HG03025 (cell line): ENCODE measurements around the gene VCAN.

Experiments used
- ATAC-seq: cut with Tn5 transposase; IDR thresholded peaks from one replicate; pipeline ENCODE4 v1.9.1; 2021; ENCODE audit warnings: mild to moderate bottlenecking, moderate library complexity; ENCODE audit not compliant: unreplicated experiment, low FRiP score

The VCAN gene

DNA sequence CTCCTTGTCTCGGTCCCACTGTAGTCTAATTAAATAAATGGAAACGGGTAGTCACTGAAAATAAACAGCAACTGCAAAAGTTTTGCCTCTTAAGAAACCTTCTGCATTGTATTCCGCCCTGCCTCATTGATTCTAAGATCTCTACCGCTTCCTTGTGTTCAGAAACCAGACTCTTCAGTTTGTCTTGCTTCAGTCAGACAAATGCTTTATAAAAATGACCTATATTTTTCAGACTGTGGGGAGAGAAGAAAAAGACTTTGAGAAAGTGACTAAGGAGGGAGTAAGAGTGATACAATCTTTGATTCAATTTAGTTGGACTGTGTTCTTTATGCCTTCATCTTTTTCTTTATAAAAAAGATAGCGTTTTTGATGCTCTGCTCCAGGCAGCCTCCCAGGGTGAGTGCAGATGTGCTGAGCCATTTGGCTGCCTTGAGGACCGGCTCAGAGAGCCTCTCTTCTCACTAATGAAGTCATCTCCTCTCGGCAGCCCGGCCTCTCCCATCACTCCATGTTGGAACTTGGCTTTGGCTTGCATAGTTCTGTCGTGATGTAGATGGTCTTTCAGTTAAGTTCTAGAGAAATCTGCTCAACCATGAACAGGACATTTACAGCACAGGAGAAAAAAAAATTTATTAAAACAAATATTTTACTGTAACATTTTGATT, 4.0 kb upstream of the VCAN start:
- ATAC-seq, result no peak

DNA sequence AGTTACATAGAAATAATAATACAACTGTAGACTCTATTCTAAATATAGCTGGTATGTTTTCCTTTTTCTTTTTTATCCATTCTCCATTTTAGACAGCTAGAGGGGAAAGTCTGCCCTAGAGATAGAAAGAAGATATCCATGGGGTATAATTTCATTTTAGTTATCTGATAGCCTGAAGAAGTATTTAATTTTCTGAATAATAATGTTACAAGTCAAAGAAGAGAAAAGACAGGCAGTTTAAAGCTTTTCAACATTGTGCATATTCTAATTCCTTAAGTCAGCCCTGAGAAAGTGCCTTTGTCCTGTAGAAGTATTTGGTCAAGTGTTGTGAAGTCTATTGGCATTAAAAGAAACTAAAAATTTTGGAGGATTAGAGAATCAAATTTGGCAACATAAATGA, 2.5 kb upstream of the VCAN start:
- ATAC-seq, result no peak

- ATAC-seq, result no peak
Observed at GRCh38 chr5:83470526-83471404, 779 bp upstream of the VCAN start.

- no peak for ATAC-seq
Observed at GRCh38 chr5:83472213-83472507, 616 bp downstream of the VCAN start.

DNA sequence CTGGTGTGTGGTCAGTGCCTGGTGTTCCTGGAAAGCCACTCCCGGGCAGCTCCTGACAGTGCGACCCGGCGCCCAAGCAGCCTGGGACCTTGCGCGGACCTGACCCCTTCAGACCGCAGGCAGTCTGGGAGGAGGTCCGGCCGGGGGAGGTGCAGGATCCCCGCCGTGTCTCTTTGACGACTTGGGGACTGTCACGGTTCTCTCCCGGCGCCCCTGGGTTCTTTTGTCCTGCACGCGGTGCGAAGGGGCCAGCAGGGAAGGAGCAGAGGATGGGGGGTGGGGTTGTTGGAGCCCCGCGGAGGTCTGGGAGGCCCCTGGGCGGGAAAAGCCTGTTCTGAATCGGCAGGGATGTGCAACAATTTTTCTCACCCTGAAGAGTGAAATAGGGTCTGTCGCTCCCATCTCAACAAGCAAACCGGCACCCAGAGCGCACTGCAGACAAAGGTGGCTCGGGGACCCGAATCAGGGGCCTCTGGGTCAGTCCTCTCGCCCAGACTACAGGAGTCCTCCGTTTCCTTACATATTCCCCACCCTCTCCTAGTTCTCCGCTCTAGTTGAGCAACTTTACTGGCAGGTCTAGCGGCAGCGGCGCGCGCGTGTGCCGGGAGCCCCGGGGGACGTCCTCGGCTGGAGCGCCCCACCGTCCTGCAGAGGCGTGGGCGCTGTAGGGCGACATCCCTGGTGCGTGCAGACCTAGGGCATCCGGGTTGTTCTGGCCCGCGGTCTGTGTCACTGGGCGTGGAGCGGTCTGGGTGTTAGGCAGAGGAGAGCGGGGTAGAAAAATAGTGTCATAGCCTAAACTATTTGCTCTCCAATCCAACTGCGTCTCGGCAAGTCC, 1.2 kb downstream of the VCAN start:
- peak; percentile 39 for ATAC-seq

DNA sequence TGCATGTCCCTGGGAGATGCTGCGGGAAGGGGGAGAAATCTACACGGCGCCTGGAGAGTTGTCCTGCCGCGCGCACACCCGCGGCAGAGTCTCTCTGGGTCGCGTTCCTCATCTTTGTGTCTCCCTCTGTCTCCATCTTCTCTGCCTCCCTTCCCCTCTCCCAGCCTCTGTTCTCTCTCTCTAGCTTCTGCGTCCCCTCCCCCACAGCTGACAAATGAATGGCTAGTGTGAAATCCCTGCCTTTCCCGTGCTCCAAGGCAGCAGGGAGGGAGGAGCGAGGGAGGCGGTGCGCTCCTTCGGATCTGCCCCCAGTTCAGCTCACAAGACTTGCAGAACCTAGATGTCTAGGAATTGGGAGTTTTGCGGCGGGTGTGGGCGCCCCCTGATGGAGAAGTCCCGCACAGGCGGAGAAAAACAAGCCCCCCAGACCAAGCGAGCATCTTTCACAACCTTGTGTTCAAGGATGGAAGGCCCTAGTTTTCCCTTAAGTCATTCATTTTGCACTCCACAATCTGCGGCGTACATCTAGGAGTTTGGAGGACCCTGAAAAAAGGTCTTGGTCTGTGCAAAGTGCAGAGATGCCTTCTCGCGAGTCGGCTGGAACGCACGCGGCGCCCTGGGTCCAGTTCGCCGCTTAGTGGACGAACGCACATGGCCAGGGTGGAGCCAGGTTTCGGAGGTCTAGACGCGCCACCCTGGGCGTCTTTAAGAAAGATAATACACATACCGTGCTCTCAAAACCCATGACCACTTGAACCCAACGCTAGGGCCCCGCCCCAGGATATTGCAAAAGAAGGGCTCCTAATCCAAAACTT, 2.0 kb downstream of the VCAN start:
- ATAC-seq, result peak; percentile 57

GRCh38 chr5:83474161-83474796, 2.7 kb downstream of the VCAN start:
- peak; percentile 46 for ATAC-seq

DNA sequence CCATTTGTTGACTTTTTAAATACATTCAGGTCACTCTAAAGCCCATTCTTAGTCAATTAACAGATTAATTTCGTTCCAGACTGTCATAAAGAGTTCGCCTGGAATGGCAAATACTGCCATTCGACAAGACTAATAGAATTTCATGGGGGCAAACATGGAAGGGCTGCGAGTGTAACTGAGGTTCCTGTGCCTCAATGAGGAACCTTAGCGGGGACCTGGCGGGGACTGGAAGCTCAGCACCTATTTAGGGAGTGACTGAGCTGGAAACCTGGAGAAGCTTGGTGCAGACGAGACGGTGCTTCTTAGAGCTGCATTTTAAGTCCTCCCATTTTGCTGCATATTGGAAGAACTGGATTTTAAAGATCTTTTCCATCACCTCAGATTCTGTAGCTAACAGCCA, 3.4 kb downstream of the VCAN start:
- no peak for ATAC-seq

- no peak for ATAC-seq
Observed at GRCh38 chr5:83475391-83475863, 3.9 kb downstream of the VCAN start.

DNA sequence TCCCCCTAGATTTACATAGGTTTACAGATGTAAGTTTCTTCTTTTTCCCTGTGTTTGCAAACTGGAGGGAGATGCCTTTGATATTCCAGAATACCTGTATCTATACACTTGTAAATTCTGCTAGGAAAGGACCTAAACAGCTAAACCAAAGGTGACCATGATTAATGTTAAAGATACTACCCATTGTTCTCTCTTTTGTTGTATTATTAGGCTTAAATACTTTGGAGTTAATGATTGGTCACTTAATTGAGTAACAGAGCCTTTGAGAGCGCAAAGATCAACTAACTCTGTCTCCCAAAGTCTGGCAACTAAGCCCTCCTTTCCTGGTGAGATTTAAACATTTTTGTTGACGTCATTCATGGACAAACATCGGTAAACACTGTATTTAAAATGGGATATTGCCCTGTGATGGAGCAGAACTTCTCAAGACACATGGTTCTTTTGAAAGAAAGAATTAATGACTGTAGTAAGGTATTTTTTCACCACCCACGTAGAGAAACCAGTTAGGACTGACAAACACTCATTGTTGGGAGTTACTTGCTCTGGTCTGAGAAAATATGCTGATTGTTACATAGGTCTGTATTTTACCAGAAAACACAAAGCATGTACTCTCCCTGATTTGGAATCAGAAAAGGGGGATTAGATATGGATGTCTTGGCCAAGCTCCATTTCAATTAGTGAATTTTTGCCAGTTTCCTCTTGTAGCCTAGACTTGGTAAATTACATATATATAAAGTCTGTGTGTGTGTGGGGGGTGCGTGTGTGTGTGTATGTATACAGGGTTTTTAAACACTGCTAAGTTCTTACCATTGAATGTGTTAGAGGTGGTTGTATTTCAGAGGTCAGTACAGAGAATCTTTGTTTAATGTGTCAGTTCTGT, 4.6 kb downstream of the VCAN start:
- ATAC-seq, result no peak

DNA sequence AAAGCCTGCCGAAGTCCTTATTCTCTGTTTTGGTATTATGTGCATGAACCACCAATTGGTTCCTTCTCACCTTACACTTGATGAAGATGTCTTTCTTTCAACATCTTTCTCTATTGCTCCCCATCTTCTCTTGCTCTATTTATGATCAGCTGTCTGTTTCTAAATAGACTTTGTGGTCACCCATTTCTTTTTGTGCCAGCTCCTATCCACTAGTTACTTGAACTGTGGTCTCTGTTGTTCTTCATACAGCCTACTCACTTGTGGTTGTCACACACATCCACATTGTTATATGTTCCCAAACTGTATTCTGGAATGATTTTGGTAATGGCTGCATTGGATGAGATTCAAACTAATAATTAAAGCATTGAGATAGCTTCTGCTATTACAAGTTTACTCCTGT, 11.4 kb downstream of the VCAN start:
- no peak for ATAC-seq

GRCh38 chr5:83484294-83484693, 12.8 kb downstream of the VCAN start:
- no peak for ATAC-seq

GRCh38 chr5:83485842-83486241, 14.3 kb downstream of the VCAN start:
- ATAC-seq, result no peak

DNA sequence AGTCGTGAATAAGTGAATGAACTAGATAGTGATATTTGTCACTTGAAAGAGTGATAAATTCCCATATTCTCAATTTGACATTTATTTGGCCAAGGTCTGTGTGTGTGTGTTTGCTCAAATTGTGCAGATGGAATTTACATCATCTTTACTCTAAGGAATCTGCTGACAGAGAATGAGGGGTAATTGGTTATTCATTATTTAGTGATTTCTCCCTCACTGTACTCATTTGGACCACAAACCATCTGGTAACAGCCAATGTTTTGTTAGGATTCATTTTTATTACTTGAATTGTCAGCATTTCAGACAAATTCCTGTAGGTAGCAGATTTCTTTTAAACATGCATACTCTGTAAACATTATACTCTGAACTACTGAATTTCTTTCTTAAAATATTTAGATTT, 15.6 kb downstream of the VCAN start:
- ATAC-seq, result no peak

- no peak for ATAC-seq
Observed at GRCh38 chr5:83488271-83488670, 16.7 kb downstream of the VCAN start.

GRCh38 chr5:83488821-83489220, 17.3 kb downstream of the VCAN start:
- no peak for ATAC-seq

DNA sequence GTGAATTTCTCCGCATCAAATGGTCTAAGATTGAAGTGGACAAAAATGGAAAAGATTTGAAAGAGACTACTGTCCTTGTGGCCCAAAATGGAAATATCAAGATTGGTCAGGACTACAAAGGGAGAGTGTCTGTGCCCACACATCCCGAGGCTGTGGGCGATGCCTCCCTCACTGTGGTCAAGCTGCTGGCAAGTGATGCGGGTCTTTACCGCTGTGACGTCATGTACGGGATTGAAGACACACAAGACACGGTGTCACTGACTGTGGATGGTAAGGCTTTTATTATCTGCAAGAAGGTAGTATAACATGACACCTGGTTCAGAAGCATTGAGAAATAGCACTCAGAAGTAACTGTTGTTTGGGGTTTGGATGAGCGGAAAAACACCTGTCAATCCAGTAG, 18.7 kb downstream of the VCAN start:
- no peak for ATAC-seq

GRCh38 chr5:83492331-83492730, 20.8 kb downstream of the VCAN start:
- ATAC-seq, result no peak

GRCh38 chr5:83493644-83494043, 22.1 kb downstream of the VCAN start:
- no peak for ATAC-seq
